Body of pancreas (tissue), 4 donors: ENCODE measurements around the gene VIPR1. TPM values are rescaled to one million over a fixed set of nuclear protein-coding genes. Genes with fewer than 3 reads are reported as not detected.
A peak's percentile ranks its signal among the peaks of the same experiment; 100 is the strongest.

Source experiments
- ATAC-seq: fragments of 150-250 bp; one replicate; pipeline ENCODE4 v1.9.1; 2016
- DNase-seq, 4 donors: peaks; one replicate each; pipeline ENCODE4 v3.0.0-alpha.2; 2019
- H3K27ac ChIP-seq, 4 donors: fragments of 200-600 bp; sonication (generic); 1 replicate in 3 of 4; 2 replicates in 1 of 4; pipeline versions ENCODE4 v1.5.1 to v1.6.1; 2016 to 2019; ENCODE audit warnings: mild to moderate bottlenecking in 1 of 4, mixed read lengths in 1 of 4, moderate library complexity in 1 of 4
- H3K27me3 ChIP-seq, 2 donors: fragments of 200-600 bp; sonication (generic); one replicate each; pipeline ENCODE4 v1.6.0; 2016; ENCODE audit warnings: mild to moderate bottlenecking in 1 of 2
- H3K36me3 ChIP-seq, 2 donors: fragments of 200-600 bp; sonication (generic); replicated peaks in 1 of 2; 2 replicates each; pipeline ENCODE4 v1.5.1; 2016; ENCODE audit warnings: low read depth in 2 of 2; ENCODE audit not compliant: insufficient read depth in 1 of 2
- H3K4me1 ChIP-seq: fragments of 200-600 bp; sonication (generic); one replicate; pipeline ENCODE4 v1.6.0; 2016
- H3K4me3 ChIP-seq, 2 donors: fragments of 200-600 bp; sonication (generic); 1 replicate in 1 of 2; 2 replicates in 1 of 2; pipeline ENCODE4 v1.5.1; 2016 to 2019
- H3K9me3 ChIP-seq, 3 donors: fragments of 200-600 bp; sonication (generic); 1 replicate in 2 of 3; 2 replicates in 1 of 3; pipeline ENCODE4 v1.5.1; 2016
- CTCF ChIP-seq, 7 experiments: fragments of 450-650 bp in 4 of 7; fragments of 200-600 bp in 3 of 7; sonication (generic) in 3 of 7; IDR thresholded peaks; one replicate each; pipeline ENCODE4 v1.5.1; 2016 to 2019; ENCODE audit warnings: antibody characterized with exemption in 7 of 7
- POLR2A ChIP-seq, 3 donors: fragments of 450-650 bp; IDR thresholded peaks; one replicate each; pipeline ENCODE4 v1.6.1; 2016; ENCODE audit warnings: antibody characterized with exemption in 3 of 3, mild to moderate bottlenecking in 2 of 3
- WGBS, 2 donors: methylation state at CpG; one replicate each; pipeline ENCODE4 v1.1.5; 2017; 5-methylcytosine and 5-hydroxymethylcytosine counted together
- intact Hi-C: fragments of 100-400 bp; cut with DNase I; formaldehyde crosslinking; loops from one replicate; pipeline ENCODE4 v1.15.1; 2023
- total RNA-seq, 2 donors: library from RNA; depleted of rRNA; stranded (reverse); fragments of >200 nt; gene quantifications; one replicate each; pipeline ENCODE4 v1.1.0, GENCODE V29; 2016

Gene VIPR1
- total RNA-seq, 2 donors from 2014 or later = 0.99 to 10.6 TPM

GRCh38 chr3:42545284-42545900, 42.9 kb downstream of the VIPR1 start:
- Histone ChIP-seq H3K27me3 (no peaks in the 10 kb centered on the region), H3K4me3 (no peak overlapping the region), H3K4me1 (peaks cover 34% of the 10 kb centered on the region), H3K27ac (peak overlapping the region; percentile 12 to 58 (median 36)), H3K9me3 (no peaks in the 10 kb centered on the region), H3K36me3 (peaks cover 0 to under 1% of the 10 kb centered on the region in 2 donors)
- intact Hi-C loops = no loop called here
- TF ChIP-seq POLR2A (IDR thresholded peaks at IDR 0.05) = no peak
- no peak for TF ChIP-seq CTCF (IDR thresholded peaks at IDR 0.05)
- DNase-seq = no peak
- WGBS, 2 donors = 76 to 84% methylated on average over 5 of the region's 5 CpGs
- no peak for ATAC-seq

GRCh38 chr3:42546691-42547213, 44.3 kb downstream of the VIPR1 start:
- 93% methylated on average over 3 of the region's 3 CpGs for WGBS, 2 donors
- Histone ChIP-seq H3K27me3 (no peaks in the 10 kb centered on the region), H3K9me3 (no peaks in the 10 kb centered on the region), H3K4me1 (peaks cover 34% of the 10 kb centered on the region), H3K27ac (no peak overlapping the region), H3K36me3 (peaks cover 0 to 2% of the 10 kb centered on the region in 2 donors), H3K4me3 (no peak overlapping the region)
- TF ChIP-seq CTCF (IDR thresholded peaks at IDR 0.05) (no peak), POLR2A (IDR thresholded peaks at IDR 0.05) (no peak)
- ATAC-seq = no peak
- no peak for DNase-seq
- intact Hi-C loops = no loop called here

- Histone ChIP-seq H3K4me1 (peaks cover 34% of the 10 kb centered on the region), H3K27ac (no peak overlapping the region), H3K4me3 (no peak overlapping the region), H3K27me3 (no peaks in the 10 kb centered on the region), H3K9me3 (no peaks in the 10 kb centered on the region), H3K36me3 (peaks cover 0 to 2% of the 10 kb centered on the region in 2 donors)
- peak; percentile 65 to 75 (median 74) for DNase-seq
- TF ChIP-seq POLR2A (IDR thresholded peaks at IDR 0.05) = no peak
- TF ChIP-seq CTCF (IDR thresholded peaks at IDR 0.05) = peak; percentile 76 to 98 (median 79)
- 21 to 29% methylated on average over 7 of the region's 7 CpGs for WGBS, 2 donors
- ATAC-seq = peak; percentile 57
- intact Hi-C loops = no loop called here
Observed at GRCh38 chr3:42547401-42547945, 45.0 kb downstream of the VIPR1 start.

GRCh38 chr3:42549131-42549530, 46.7 kb downstream of the VIPR1 start:
- 85 to 91% methylated on average over 2 of the region's 2 CpGs for WGBS, 2 donors
- Histone ChIP-seq H3K9me3 (no peaks in the 10 kb centered on the region), H3K4me1 (peaks cover 23% of the 10 kb centered on the region), H3K27me3 (no peaks in the 10 kb centered on the region), H3K36me3 (peaks cover 0 to 7% of the 10 kb centered on the region in 2 donors), H3K4me3 (no peak overlapping the region), H3K27ac (no peak overlapping the region)
- DNase-seq = no peak
- no peak for ATAC-seq
- intact Hi-C loops = no loop called here
- TF ChIP-seq CTCF (IDR thresholded peaks at IDR 0.05) (no peak), POLR2A (IDR thresholded peaks at IDR 0.05) (no peak)
